Right ventricle myocardium inferior (tissue), 1 donor: ENCODE measurements around the gene SBK3. TPM values are rescaled to one million over a fixed set of nuclear protein-coding genes. Genes with fewer than 3 reads are reported as not detected.
"Not testable (repeated sequence)": the region's sequence is repeated elsewhere in the genome, so short reads cannot be mapped to it uniquely, and the experiment has no call there.

ENCODE experiments used
- ATAC-seq: fragments of 200-7000 bp; cut with Tn5 transposase; one replicate; pipeline ENCODE4 v1.9.1; 2020; ENCODE audit warnings: mild to moderate bottlenecking, moderate library complexity
- DNase-seq: peaks from one replicate; pipeline ENCODE4 v3.0.0; 2021; ENCODE audit errors: missing footprints
- intact Hi-C: fragments of 100-400 bp; cut with DNase I; formaldehyde crosslinking; loops from one replicate; pipeline ENCODE4 v1.11.0; 2022
- total RNA-seq: library from RNA; stranded (reverse); fragmentation: NEBNext Ultra II Directional; extraction: Animal tissue kit (Norgen Biotek cat#: 25700); gene quantifications from one replicate; pipeline ENCODE4 v1.2.1, GENCODE V29; 2021
- donor health status: DM: no; HTN: yes; CAD: no; lungs with severe emphysema.

The SBK3 gene
- total RNA-seq, 1 donor from 2014 or later = 17.6 TPM

- DNase-seq (no peak), ATAC-seq (peak; percentile 89)
- intact Hi-C loops = loop anchor here (1.0 to 5.0 kb wide), 2 partner anchors 36 to 55 kb away; partner anchors contain the start of gene ZNF579
Measured at GRCh38 chr19:55546011-55546410, 668 bp upstream of the SBK3 start.

GRCh38 chr19:55544776-55545439 is 435 bp downstream of the SBK3 start:
- DNase-seq (no peak), ATAC-seq (no peak)
- intact Hi-C loops = loop anchor here (5.0 kb wide), 1 partner anchor 37 kb away; the partner anchor contains the start of gene ZNF579

DNA sequence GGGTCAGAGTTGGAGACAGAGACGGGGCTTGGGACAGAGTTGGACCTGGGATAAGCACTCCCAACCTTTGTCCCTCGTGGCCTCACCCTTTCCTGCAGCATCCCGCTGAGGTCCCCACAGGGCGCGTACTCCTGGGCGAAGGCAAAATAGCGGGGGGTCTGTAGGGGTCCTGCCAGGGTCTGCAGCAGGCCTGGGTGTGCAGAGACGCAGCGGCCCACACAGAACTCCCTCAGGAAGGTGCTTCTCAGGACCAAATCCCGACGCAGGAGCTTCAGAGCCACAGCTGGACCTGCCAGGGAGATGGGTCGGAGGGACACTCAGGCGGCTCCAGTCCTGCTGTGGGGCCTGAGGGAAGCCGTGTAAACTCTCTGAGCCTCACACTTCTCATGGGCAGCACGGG is 1.3 kb downstream of the SBK3 start:
- DNase-seq (no peak), ATAC-seq (no peak)
- intact Hi-C loops = no loop called here

DNA sequence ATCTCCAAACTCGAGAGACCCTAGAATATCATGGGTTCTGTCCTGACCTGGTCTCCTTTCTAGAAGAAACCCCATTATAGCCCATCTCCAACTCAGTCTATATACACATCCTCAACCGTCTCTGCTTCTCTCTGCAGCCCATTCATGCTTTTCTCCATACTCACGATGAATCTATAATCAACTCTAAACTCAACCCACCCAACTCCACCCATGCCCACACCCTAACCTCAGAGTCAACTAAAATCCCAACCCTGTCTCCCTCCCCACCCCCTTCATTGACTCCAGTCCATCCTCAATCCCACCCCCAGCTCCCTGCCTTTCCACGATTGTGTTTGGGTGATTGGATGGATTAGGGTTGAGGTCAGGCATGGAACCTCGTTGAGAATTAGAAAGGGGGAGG is 1.8 kb downstream of the SBK3 start:
- intact Hi-C loops = no loop called here
- DNase-seq (no peak), ATAC-seq (no peak)

DNA sequence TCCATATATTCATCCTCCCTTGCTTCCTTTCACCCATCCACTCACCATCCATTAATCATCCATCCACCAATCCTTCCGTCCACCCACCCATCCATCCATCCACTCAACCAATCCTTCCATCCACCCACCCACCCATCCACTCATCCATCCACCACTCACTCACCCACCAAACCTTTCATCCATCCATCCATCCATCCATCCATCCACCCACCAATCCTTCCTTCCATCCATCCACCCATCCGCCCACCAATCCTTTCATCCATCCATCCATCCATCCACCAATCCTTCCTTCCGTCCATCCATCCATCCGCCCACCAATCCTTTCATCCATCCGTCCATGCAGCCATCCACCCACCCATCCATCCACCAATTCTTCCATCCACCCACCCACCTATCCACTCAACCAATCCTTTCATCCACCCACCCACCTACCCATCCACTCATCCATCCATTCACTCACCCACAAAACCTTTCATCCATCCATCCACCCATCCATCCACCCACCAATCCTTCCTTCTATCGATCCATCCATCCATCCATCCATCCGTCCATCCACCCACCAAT is 3.0 kb downstream of the SBK3 start:
- DNase-seq (no peak), ATAC-seq (no peak)
- intact Hi-C loops = no loop called here

DNA sequence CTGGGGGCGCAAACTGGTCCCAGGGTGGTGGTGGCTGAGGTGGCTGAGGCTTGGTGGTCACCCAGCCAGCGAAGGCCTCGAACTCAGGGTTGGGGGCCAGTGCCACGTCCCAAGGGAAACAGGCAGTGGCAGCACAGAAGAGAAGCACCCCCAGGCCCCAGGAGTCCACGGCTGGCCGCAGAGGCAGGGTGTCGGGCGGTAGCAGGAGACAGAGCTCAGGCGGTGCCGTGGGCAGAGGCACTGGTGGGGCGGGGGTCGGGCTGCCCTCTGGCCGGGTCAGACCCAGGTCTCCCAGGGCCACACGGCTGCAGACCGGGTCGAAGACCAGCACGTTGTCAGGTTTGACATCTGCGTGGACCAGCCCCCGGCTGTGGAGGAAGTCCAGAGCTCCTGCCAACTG is 4.3 kb downstream of the SBK3 start:
- DNase-seq (no peak), ATAC-seq (no peak)
- intact Hi-C loops = no loop called here

DNA sequence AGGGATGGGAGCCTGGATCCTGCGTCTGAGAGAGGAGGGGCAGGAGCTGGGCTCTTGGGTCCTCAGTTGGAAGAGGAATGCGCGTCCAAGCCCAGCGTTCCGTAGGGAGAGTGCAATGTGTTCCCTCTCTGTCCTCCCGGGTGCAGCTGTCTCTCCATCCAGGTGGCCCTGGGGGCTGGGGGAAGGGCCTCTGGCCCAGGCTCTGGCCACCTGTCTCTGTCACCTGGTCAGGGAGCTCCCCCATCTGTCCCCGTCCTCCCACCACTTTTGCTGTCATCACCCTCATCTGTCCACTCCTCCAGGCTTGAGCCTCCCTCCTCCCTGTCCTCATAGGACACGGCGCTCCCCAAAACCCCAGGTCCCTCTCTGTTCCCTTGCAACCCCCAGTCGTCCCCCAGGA is 4.7 kb downstream of the SBK3 start:
- intact Hi-C loops = no loop called here
- DNase-seq = no peak
- ATAC-seq = peak; percentile 18

- ATAC-seq (no peak), DNase-seq (no peak)
- intact Hi-C loops = no loop called here
Measured at GRCh38 chr19:55539090-55539984, 6.0 kb downstream of the SBK3 start.

- ATAC-seq = no peak
- intact Hi-C loops = no loop called here
Measured at GRCh38 chr19:55538132-55538531, 7.2 kb downstream of the SBK3 start.

GRCh38 chr19:55537741-55538111 is 7.6 kb downstream of the SBK3 start:
- intact Hi-C loops = loop anchor here (1.0 kb wide), 1 partner anchor 20 kb away; no protein-coding TSS in a partner anchor
- ATAC-seq = no peak
- DNase-seq = no peak

More at GRCh38 chr19:55538132-55538531, 7.2 kb downstream of the SBK3 start:
- DNase-seq = no peak

DNA sequence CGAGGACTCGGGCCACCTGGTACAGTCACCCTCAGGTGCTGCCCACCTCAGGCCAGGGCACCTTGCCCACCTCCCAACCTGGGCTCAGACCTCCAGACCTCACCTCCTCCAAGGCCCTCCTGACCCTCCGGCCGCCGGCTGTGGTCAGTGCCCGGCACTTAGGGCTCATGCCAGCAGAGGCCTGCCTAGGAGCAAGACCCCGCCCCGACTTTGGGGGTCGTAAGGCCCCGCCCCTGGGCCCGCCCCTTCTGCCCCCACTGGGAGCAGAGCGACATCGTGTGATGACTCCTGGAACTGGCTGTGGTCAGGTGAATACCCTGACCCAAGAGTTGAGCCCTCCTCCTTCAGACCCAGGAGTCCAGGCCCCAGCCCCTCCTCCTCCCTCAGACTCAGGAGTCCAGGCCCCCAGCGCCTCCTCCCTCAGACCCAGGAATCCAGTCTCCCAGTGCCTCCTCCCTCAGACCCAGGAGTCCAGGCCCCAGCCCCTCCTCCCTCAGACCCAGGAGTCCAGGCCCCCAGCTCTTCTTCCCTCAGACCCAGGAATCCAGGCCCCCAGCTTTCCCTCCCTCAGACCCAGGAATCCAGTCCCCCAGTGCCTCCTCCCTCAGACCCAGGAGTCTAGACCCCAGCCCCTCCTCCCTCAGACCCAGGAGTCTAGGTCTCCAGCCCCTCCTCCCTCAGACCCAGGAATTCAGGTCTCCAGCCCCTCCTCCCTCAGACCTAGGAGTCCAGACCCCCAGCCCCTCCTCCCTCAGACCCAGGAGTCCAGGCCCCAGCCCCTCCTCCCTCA is 8.2 kb downstream of the SBK3 start, which contains the start of gene SBK2:
SBK2 (minus strand) TSS at position 183 of the 790 bp plus-strand sequence. CDS start 839 bp downstream, outside the sequence.
- intact Hi-C loops = loop anchor here (1.0 kb wide), 1 partner anchor 20 kb away; no protein-coding TSS in a partner anchor
- DNase-seq = no peak
- peak; percentile 53 for ATAC-seq

- intact Hi-C loops = no loop called here
- ATAC-seq = no peak
- no peak for DNase-seq
Measured at GRCh38 chr19:55536366-55536765, 9.0 kb downstream of the SBK3 start.

DNA sequence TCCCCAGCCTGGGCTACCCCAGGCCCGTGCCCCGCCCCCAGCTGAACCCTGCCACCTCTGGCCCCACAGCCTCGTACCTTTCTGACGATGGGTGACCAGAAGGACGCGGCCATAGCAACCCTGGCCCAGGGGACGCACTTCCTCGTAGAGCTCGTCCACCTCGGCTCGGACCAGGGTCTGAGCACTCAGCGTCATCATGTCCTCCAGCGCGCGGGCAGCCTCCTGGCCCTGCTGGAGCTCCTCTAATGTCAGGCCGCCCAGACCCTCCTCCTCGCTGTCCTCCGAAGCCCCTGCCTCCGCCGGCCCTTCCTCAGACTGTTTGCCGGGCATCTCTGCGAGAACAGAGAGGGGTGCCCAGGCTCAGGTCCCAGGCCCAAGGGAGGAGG is 9.4 kb downstream of the SBK3 start:
- intact Hi-C loops = no loop called here
- ATAC-seq = no peak
- DNase-seq = no peak

DNA sequence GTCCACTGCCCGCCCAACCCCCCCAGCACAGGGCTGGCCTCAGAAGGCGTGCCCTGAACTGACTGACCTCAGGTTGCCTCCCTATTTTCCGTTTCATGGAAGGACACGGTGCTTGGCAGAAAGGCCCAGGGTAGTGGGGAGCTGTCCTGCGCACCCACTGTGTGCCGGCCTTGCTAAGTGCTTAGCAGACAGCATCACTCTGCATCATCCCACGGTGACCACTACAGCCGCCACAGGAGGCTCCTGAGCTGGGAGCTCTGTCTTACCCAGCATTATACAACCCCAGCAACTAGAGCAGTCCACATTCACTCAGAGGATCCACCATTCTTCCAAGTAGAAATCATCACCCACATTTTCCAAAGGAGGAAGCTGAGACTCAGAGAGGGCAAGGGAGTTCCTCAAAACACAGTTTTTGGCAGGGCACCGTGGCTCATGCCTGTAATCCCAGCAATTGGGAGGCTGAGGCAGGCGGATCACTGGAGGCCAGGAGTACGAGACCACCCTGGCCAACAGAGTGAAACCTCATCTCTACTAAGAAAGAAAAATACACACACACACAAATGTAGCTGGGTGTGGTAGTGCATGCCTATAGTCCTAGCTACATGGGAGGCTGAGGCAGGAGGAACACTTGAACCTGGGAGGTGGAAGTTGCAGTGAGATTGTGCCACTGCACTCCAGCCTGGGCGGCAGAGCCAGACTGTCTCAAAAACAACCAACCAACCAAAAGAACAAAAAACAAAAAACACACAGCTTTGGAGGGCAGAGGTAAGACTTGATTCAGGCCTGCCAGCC is 10.0 kb downstream of the SBK3 start:
- intact Hi-C loops = no loop called here
- DNase-seq (no peak), ATAC-seq (no peak)

DNA sequence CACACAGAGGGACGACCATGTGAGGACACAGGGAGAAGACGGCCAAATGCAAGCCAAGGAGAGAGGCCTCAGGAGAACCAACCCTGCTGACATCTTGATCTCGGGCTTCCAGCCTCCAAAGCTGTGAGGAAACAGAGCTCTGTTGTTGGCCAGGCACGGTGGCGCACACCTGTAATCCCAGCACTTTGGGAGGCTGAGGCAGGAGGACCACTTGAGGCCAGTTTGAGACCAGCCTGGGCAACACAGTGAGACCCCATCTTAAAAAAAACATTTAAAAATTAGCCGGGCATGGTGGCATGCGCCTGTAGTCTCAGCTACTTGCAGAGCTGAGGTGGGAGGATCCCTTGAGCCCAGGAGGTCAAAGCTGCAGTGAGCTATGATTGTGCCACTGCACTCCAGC is 11.1 kb downstream of the SBK3 start:
- DNase-seq, ATAC-seq, intact Hi-C loops: not testable (repeated sequence)

GRCh38 chr19:55530996-55531395 is 14.3 kb downstream of the SBK3 start:
- intact Hi-C loops = no loop called here
- DNase-seq (no peak), ATAC-seq (no peak)

DNA sequence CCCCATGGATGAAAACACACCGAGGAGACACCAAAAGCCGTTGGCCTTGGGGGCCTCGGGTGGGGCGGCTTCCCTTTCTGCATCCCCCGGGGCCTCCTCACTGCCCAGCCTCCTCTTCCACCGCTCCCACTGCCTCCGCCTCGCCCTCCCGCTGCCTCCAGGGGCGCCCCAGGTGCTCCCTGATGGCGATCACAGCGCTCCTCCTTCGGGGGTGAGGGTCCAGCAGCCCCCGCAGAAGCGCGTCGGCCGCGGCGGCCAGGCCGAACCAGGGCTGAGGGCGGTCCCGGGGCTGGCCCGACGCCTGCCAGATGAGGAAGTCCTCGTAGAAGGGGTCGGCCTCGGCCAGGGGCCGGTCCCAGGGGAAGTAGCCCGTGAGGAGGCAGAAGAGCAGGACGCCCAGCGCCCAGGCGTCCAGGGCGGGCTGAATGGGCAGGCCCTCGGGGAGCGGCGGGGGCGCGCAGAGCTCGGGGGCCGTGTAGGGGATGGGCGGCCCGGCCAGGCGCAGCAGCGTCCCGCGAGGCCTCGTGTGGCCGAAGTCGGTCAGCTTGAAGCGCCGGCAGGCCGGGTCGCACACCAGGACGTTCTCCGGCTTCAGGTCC is 15.6 kb downstream of the SBK3 start:
- DNase-seq = no peak
- no peak for ATAC-seq
- intact Hi-C loops = no loop called here
